ENCODE measurements around the gene CTXND1.

GRCh38 chr15:80167936-80168335 is 84.1 kb downstream of the CTXND1 start:
- TF ChIP-seq, protein P1, sequence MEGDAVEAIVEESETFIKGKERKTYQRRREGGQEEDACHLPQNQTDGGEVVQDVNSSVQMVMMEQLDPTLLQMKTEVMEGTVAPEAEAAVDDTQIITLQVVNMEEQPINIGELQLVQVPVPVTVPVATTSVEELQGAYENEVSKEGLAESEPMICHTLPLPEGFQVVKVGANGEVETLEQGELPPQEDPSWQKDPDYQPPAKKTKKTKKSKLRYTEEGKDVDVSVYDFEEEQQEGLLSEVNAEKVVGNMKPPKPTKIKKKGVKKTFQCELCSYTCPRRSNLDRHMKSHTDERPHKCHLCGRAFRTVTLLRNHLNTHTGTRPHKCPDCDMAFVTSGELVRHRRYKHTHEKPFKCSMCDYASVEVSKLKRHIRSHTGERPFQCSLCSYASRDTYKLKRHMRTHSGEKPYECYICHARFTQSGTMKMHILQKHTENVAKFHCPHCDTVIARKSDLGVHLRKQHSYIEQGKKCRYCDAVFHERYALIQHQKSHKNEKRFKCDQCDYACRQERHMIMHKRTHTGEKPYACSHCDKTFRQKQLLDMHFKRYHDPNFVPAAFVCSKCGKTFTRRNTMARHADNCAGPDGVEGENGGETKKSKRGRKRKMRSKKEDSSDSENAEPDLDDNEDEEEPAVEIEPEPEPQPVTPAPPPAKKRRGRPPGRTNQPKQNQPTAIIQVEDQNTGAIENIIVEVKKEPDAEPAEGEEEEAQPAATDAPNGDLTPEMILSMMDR (IDR thresholded peaks at IDR 0.05): no peak
- TF ChIP-seq EP300 (IDR thresholded peaks at IDR 0.05): no peak
